ENCODE results near the gene GABRB1.

- no peak for TF ChIP-seq CTCF (conservative IDR thresholded peaks at IDR 0.05; ENCODE audit: low read length)
- no peak for TF ChIP-seq EZH2phosphoT487 (IDR thresholded peaks at IDR 0.05; ENCODE audit: borderline replicate concordance, low read depth, low read length)
Measured at GRCh38 chr4:47084795-47085194, 53.4 kb downstream of the GABRB1 start.
